Stimulated activated CD4-positive, alpha-beta T cell treated with anti-CD3 and anti-CD28 coated beads, Interleukin-1b, Interleukin-23, amount 100 ng/mL, for 48 hours (primary cell): ENCODE measurements around the gene SPDYE2.
A peak's percentile ranks its signal among the peaks of the same experiment; 100 is the strongest.
"Not testable (repeated sequence)": the region's sequence is repeated elsewhere in the genome, so short reads cannot be mapped to it uniquely, and the experiment has no call there.

Experiments used
- DNase-seq: peaks from one replicate; pipeline ENCODE4 v3.0.0-alpha.2; 2020

SPDYE2 gene

GRCh38 chr7:102550808-102551422 lies at the start of gene SPDYE2:
SPDYE2 (plus strand) TSS chr7:102551226; CDS start chr7:102553256, 2,030 bp downstream.
- not testable (repeated sequence) for DNase-seq

- DNase-seq = not testable (repeated sequence)
Observed at GRCh38 chr7:102503141-102503540, 47.9 kb upstream of the SPDYE2 start.

GRCh38 chr7:102505298-102506185 lies 45.5 kb upstream of the SPDYE2 start:
- not testable (repeated sequence) for DNase-seq

GRCh38 chr7:102507410-102508088 lies 43.5 kb upstream of the SPDYE2 start:
- not testable (repeated sequence) for DNase-seq

- not testable (repeated sequence) for DNase-seq
Observed at GRCh38 chr7:102510575-102510974, 40.5 kb upstream of the SPDYE2 start.

GRCh38 chr7:102511860-102512522 lies 39.0 kb upstream of the SPDYE2 start:
- not testable (repeated sequence) for DNase-seq

GRCh38 chr7:102512642-102513221 lies 38.3 kb upstream of the SPDYE2 start:
- DNase-seq = peak; percentile 1

GRCh38 chr7:102514881-102515721 lies 35.9 kb upstream of the SPDYE2 start:
- not testable (repeated sequence) for DNase-seq

- not testable (repeated sequence) for DNase-seq
Observed at GRCh38 chr7:102515889-102516288, 35.1 kb upstream of the SPDYE2 start.

- DNase-seq = not testable (repeated sequence)
Observed at GRCh38 chr7:102516951-102517350, 34.1 kb upstream of the SPDYE2 start.

- DNase-seq = not testable (repeated sequence)
Observed at GRCh38 chr7:102517550-102518147, 33.4 kb upstream of the SPDYE2 start, which contains the start of gene RASA4B. RASA4B (minus strand) TSS chr7:102517777; CDS start chr7:102517710, 67 bp downstream.

- DNase-seq = not testable (repeated sequence)
Observed at GRCh38 chr7:102520797-102521196, 30.2 kb upstream of the SPDYE2 start.

GRCh38 chr7:102524803-102525202 lies 26.2 kb upstream of the SPDYE2 start:
- DNase-seq = not testable (repeated sequence)

- not testable (repeated sequence) for DNase-seq
Observed at GRCh38 chr7:102527182-102527581, 23.8 kb upstream of the SPDYE2 start.

- DNase-seq = not testable (repeated sequence)
Observed at GRCh38 chr7:102527822-102528793, 22.9 kb upstream of the SPDYE2 start.

GRCh38 chr7:102531583-102531982 lies 19.4 kb upstream of the SPDYE2 start:
- DNase-seq = not testable (repeated sequence)

GRCh38 chr7:102532127-102532526 lies 18.9 kb upstream of the SPDYE2 start:
- DNase-seq = not testable (repeated sequence)

GRCh38 chr7:102535062-102535615 lies 15.9 kb upstream of the SPDYE2 start:
- DNase-seq = not testable (repeated sequence)

- DNase-seq = not testable (repeated sequence)
Observed at GRCh38 chr7:102540604-102541003, 10.4 kb upstream of the SPDYE2 start.
